Endothelial cell of umbilical vein (primary cell): ENCODE measurements around the gene EML1. TPM values are rescaled to one million over a fixed set of nuclear protein-coding genes. Genes with fewer than 3 reads are reported as not detected.

Experiments used
- BruUV-seq: library from RNA; stranded (reverse); fragments of 400-500 nt; replicated peaks from 2 replicates; lab custom pipeline; 2021; lab: Mats Ljungman, UMichigan
- CTCF ChIA-PET: fragments of 300-600, 350-600 bp; sonication (Branson Sonifier 250); formaldehyde crosslinking; loops from one replicate; lab custom pipeline; 2021; ENCODE audit warnings: antibody characterized with exemption, inconsistent platforms; lab: Charles Lee
- POLR2A ChIA-PET: fragments of 300-600, 350-600 bp; sonication (Branson Sonifier 250); formaldehyde crosslinking; loops from one replicate; lab custom pipeline; 2021; ENCODE audit warnings: antibody characterized with exemption, inconsistent platforms; lab: Charles Lee
- DNase-seq: peaks from one replicate; pipeline ENCODE4 v3.0.0-alpha.2; 2011; ENCODE audit warnings: low read depth, low spot score
- FAIRE-seq: peaks from 2 replicates; lab custom pipeline; 2011; peaks lifted over from hg19 to GRCh38; lab: Jason Lieb, UNC
- H2AFZ ChIP-seq: 2 replicates; pipeline ENCODE4 v1.6.0; 2012; ENCODE audit warnings: low read depth, low read length, control low read depth, inconsistent platforms
- H3K27ac ChIP-seq: 2 replicates; pipeline ENCODE4 v1.5.1; 2011; ENCODE audit warnings: low read depth, mild to moderate bottlenecking, control low read depth, low read length, moderate library complexity; ENCODE audit not compliant: insufficient read depth
- H3K27me3 ChIP-seq, 2 experiments: 2 replicates each; pipeline versions ENCODE4 v1.6.0 to v1.6.1; 2011; ENCODE audit warnings: low read length in 2 of 2, mixed read lengths in 1 of 2; ENCODE audit not compliant: control insufficient read depth in 2 of 2, insufficient read depth in 2 of 2
- H3K36me3 ChIP-seq, 2 experiments: 2 replicates in 1 of 2; 3 replicates in 1 of 2; pipeline ENCODE4 v1.5.1; 2011; ENCODE audit warnings: low read length in 2 of 2, mild to moderate bottlenecking in 1 of 2, moderate library complexity in 1 of 2; ENCODE audit not compliant: control insufficient read depth in 2 of 2, insufficient read depth in 2 of 2; ENCODE audit errors: extremely low read depth in 1 of 2
- H3K4me1 ChIP-seq: 3 replicates; pipeline ENCODE4 v1.5.1; 2011; ENCODE audit warnings: mild to moderate bottlenecking, low read length; ENCODE audit not compliant: control insufficient read depth, insufficient read depth; ENCODE audit errors: extremely low read depth
- H3K4me2 ChIP-seq: 2 replicates; pipeline ENCODE4 v1.6.1; 2011; ENCODE audit warnings: low read length, control low read depth, mixed read lengths; ENCODE audit not compliant: insufficient read depth
- H3K4me3 ChIP-seq, 3 experiments: fragments of 200-600 bp in 1 of 3; sonication (generic), shearing (Covaris generic) in 1 of 3; replicated peaks in 1 of 3; 2 replicates each; pipeline ENCODE4 v1.5.1; 2011 to 2016; ENCODE audit warnings: control low read depth in 3 of 3, low read length in 3 of 3, mild to moderate bottlenecking in 2 of 3, inconsistent platforms in 1 of 3, low read depth in 1 of 3, moderate library complexity in 1 of 3; ENCODE audit not compliant: insufficient read depth in 1 of 3
- H3K79me2 ChIP-seq: 2 replicates; pipeline ENCODE4 v1.6.0; 2012; ENCODE audit warnings: low read length, inconsistent platforms; ENCODE audit not compliant: control insufficient read depth, insufficient read depth
- H3K9ac ChIP-seq: replicated peaks from 2 replicates; pipeline ENCODE3; 2011; ENCODE audit warnings: low read length, control low read depth; ENCODE audit not compliant: insufficient read depth; ENCODE audit errors: extremely low read depth
- H3K9me1 ChIP-seq: replicated peaks from 3 replicates; pipeline ENCODE4 v1.6.0; 2011; ENCODE audit warnings: mild to moderate bottlenecking, low read length; ENCODE audit not compliant: control insufficient read depth, insufficient read depth; ENCODE audit errors: extremely low read depth
- H3K9me3 ChIP-seq: replicated peaks from 2 replicates; pipeline ENCODE4 v1.5.1; 2012; ENCODE audit warnings: low read length, inconsistent platforms; ENCODE audit not compliant: control insufficient read depth, insufficient read depth
- H4K20me1 ChIP-seq: replicated peaks from 2 replicates; pipeline ENCODE3; 2011; ENCODE audit warnings: mild to moderate bottlenecking, low read length; ENCODE audit not compliant: control insufficient read depth, insufficient read depth; ENCODE audit errors: extremely low read depth
- CTCF ChIP-seq, 2 donors: IDR thresholded peaks; 1 replicate in 1 of 2; 2 replicates in 1 of 2; pipeline ENCODE4 v1.5.1; 2011; ENCODE audit warnings: low read length in 2 of 2, mild to moderate bottlenecking in 2 of 2, moderate library complexity in 2 of 2, control low read depth in 1 of 2, inconsistent platforms in 1 of 2, low read depth in 1 of 2; ENCODE audit not compliant: insufficient read depth in 1 of 2; ENCODE audit errors: extremely low read depth in 1 of 2
- EZH2 ChIP-seq: IDR thresholded peaks from 2 replicates; pipeline ENCODE4 v1.6.1; 2012; ENCODE audit warnings: borderline replicate concordance, low read depth, mild to moderate bottlenecking, moderate library complexity, low read length, inconsistent platforms; ENCODE audit not compliant: severe bottlenecking
- FOS ChIP-seq: IDR thresholded peaks from 2 replicates; pipeline ENCODE4 v1.6.1; 2011; ENCODE audit warnings: mild to moderate bottlenecking, low read length, moderate library complexity, borderline replicate concordance; ENCODE audit not compliant: insufficient read depth
- JUN ChIP-seq: IDR thresholded peaks from 2 replicates; pipeline ENCODE4 v1.6.1; 2011; ENCODE audit warnings: borderline replicate concordance, low read depth; ENCODE audit not compliant: insufficient read length, insufficient read depth
- POLR2A ChIP-seq: IDR thresholded peaks from 2 replicates; pipeline ENCODE4 v1.6.1; 2012; ENCODE audit warnings: low read depth, mild to moderate bottlenecking, control low read depth, low read length
- POLR2AphosphoS5 ChIP-seq: IDR thresholded peaks from 2 replicates; pipeline ENCODE4 v1.6.1; 2012; ENCODE audit warnings: low read depth, mild to moderate bottlenecking, control low read depth, low read length, moderate library complexity; ENCODE audit not compliant: insufficient read depth
- dilution Hi-C: fragments of 300-500 bp; cut with MboI; formaldehyde crosslinking; loops from one replicate; pipeline ENCODE4 v1.15.0; 2019; ENCODE audit warnings: low sequenced_read_pairs; ENCODE audit not compliant: extremely low pct_ligation_motif_present
- intact Hi-C: fragments of 100-400 bp; cut with micrococcal nuclease; formaldehyde crosslinking; loops from one replicate; pipeline ENCODE4 v1.10.0; 2022
- polyA plus RNA-seq, 4 experiments: library from polyadenylated mRNA; depleted of rRNA in 3 of 4; stranded (reverse) in 3 of 4; unstranded in 1 of 4; fragments of >200 nt; gene quantifications; 2 replicates each; pipeline versions ENCODE4 v1.2.1 to v1.2.3, GENCODE V29; 2011 to 2012; ENCODE audit warnings: missing spikeins in 1 of 4
- total RNA-seq: library from RNA; stranded (reverse); gene quantifications from 2 replicates; pipeline ENCODE4 v1.2.3, GENCODE V29; 2021

EML1 gene
- total and polyA plus RNA-seq, 2 donors (not counting 3 experiments of a cell fraction or from before 2014, with no cell fraction given), result 22.9 to 33.0 TPM

- peaks cover 2% of the 10 kb centered on the region for H4K20me1 ChIP-seq
- no peak overlapping the region for H3K27ac ChIP-seq
- ChIA-PET POLR2A (no interaction called here), CTCF (interaction anchor here (1.1 kb wide), 1 partner anchor 35 kb away, joined by 3 read pairs; no protein-coding TSS in a partner anchor)
- H3K4me3 ChIP-seq, result no peak overlapping the region
- dilution Hi-C loops (no loop called here), intact Hi-C loops (no loop called here)
- no peak overlapping the region for H2AFZ ChIP-seq
- no peaks in the 10 kb centered on the region for H3K9me1 ChIP-seq
- no peak for FAIRE-seq
- H3K9ac ChIP-seq, result no peak overlapping the region
- TF ChIP-seq FOS, result no peak
- no peak for TF ChIP-seq CTCF (IDR thresholded peaks at IDR 0.05; ENCODE audit: extremely low read depth in 1 of 2, insufficient read depth in 1 of 2, low read depth in 1 of 2, low read length in 2 of 2)
- no peaks in the 10 kb centered on the region for H3K9me3 ChIP-seq
- H3K79me2 ChIP-seq, result peaks cover 1% of the 10 kb centered on the region
- DNase-seq, result no peak
- H3K27me3 ChIP-seq, result no peaks in the 10 kb centered on the region
- H3K4me1 ChIP-seq, result no peaks in the 10 kb centered on the region
- H3K4me2 ChIP-seq, result no peak overlapping the region
- no peaks in the 10 kb centered on the region for H3K36me3 ChIP-seq
- BruUV-seq, result no TSS peak
Measured at GRCh38 chr14:99808515-99808914, 15.3 kb downstream of the EML1 start.

- H3K27ac ChIP-seq, result no peak overlapping the region
- H3K9me1 ChIP-seq, result no peaks in the 10 kb centered on the region
- H3K4me3 ChIP-seq, result no peak overlapping the region
- H3K27me3 ChIP-seq, result no peaks in the 10 kb centered on the region
- no peaks in the 10 kb centered on the region for H3K4me1 ChIP-seq
- no peak overlapping the region for H3K9ac ChIP-seq
- dilution Hi-C loops (no loop called here), intact Hi-C loops (no loop called here)
- no peak for DNase-seq
- no peak for FAIRE-seq
- peaks cover 1% of the 10 kb centered on the region for H3K79me2 ChIP-seq
- H3K36me3 ChIP-seq, result no peaks in the 10 kb centered on the region
- no peak overlapping the region for H3K4me2 ChIP-seq
- ChIA-PET POLR2A (no interaction called here), CTCF (interaction anchor here (1.1 to 1.4 kb wide), 2 partner anchors 13 to 34 kb away, joined by 3 to 4 read pairs; no protein-coding TSS in a partner anchor)
- no TSS peak for BruUV-seq
- H3K9me3 ChIP-seq, result no peaks in the 10 kb centered on the region
- H4K20me1 ChIP-seq, result peaks cover 2% of the 10 kb centered on the region
- no peak for TF ChIP-seq JUN
- no peak for TF ChIP-seq EZH2
- no peak for TF ChIP-seq POLR2A
- TF ChIP-seq FOS, result no peak
- TF ChIP-seq POLR2AphosphoS5, result no peak
- H2AFZ ChIP-seq, result no peak overlapping the region
Measured at GRCh38 chr14:99809360-99809759, 16.1 kb downstream of the EML1 start.
